ENCODE data around the gene DPYD.

DPYD gene

DNA sequence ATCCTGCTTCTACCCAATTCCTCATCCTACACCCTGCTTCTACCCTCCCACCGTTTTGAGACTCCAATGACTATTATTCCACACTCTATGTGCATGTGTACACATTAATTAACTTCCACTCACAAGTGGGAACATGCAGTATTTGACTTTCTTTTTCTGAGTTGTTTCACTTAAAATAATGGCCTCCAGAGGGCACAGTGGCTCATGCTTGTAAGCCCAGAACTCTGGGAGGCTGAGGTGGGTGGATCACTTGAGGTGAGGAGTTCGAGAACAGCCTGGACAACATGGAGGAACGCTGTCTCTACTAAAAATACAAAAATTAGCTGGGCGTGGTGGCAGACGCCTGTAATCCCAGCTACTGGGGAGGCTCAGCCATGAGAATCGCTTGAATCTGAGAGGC, 734.5 kb downstream of the DPYD start:
- DNase-seq: no peak

DNA sequence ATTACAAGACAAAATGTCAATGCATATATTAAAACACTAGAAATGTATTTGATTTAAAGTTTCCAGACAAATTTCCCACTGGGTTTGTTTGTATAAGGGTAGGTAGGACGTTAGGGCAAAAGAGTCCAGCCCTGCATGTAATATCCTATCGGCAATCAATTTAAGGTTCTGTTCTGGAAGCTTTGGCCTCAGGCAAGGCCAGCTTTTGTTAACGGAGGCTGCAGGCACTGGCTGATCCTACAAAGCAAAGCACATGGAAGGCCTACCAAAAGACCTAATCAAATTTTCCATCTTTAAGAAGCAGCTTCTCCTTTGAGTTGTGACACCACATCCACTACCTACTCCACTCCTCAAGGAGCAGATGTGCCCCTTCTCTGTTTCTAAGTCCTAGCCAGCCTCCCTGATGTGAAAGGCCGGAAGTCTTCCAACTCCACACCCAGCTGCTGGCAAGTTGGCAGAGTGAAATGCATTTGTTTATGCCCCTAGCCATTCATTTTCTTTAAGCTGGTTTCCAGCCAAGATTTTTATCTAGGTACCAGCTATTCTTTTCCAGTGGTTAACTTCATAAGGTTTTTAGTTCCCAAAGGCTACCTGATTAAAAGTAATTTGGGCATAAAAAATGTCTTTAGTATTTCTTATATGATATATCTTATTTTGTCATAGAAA, 746.7 kb downstream of the DPYD start:
- DNase-seq: no peak

DNA sequence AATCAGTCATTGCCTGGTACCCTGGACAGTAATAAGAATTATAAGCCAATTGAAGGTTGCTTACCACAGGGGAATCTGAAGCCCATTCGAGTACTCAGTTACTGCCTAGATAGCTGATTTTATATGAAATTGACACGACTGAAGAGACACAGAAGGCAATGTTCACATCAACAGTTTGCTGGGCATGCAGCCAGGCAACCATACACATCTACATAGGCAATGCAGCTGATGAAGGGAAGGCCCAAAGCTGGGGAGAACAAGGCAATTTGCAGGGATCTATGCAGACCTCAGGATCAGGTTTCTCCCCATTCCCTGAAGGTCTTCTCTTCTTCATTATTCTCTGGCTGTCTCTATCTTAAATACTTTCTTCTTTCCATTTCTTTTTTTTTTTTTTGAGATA, 750.5 kb downstream of the DPYD start:
- no peak for DNase-seq

DNA sequence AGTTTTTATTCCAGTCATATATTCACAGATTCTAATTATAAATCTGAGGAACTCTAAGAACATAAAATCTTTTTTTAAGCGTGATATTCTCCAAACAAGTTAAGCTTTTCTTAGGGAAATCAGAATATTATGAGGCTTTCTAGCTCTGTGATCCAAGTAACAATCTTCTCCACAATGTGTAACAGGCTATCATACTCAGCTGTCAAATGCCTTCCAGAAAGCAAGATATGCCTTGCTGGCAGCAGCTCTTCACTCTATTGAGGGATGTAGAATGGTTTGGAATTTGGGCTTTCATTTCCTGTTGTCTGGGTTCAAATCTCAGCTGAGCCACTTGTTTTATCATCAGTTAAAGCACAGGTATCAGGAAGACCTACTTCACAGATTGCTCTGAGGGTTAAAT, 752.8 kb downstream of the DPYD start:
- DNase-seq: no peak

DNA sequence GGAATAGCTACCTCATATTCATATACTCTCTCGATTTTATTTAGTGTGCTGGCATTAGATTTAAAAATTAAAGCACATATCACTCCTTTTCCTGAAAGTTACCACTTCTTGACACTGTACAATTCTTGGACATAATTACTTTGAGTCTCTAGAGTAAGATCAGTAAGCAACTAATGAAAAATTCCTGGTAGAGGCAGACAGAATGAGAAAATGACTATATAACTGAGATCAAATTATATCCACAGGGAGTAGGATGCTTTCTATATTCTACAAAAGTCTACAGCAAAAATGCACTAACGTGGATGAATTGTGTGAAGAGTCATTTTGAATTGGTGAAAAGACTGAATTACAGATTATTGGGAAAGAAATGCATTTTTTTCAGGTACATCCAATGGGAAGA, 753.6 kb downstream of the DPYD start:
- DNase-seq: no peak

DNA sequence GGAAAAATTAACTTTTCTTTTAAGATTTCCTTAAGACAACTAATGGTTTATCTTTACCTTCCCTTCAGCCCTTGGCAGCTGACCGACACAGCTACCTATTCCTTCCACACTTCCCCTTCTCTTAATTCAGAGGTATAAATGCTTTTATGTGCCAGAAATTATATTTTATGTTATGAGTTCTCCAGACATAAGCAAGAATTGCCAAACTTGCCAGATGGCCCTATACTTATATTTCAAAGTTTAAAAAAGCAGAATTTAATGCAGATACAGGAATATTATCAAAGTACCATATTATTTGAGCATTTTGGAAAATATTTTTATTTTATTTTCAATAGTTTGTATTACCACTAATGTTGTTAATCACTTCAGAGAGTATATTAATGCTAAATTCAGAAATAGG, 754.2 kb downstream of the DPYD start:
- DNase-seq: no peak

DNA sequence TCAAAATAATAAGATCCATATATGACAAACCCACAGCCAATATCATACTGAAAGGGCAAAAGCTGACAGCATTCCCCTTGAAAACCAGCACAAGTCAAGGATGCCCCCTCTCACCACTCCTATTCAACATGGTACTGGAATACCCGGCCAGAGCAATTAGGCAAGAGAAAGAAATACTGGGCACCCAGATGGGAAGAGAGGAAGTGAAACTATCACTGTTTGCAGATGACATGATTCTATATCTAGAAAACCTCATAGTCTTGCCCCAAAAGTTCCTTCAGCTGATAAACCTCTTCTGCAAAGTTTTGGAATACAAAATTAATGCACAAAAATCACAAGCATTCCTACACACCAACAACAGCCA, 756.6 kb downstream of the DPYD start:
- no peak for DNase-seq

DNA sequence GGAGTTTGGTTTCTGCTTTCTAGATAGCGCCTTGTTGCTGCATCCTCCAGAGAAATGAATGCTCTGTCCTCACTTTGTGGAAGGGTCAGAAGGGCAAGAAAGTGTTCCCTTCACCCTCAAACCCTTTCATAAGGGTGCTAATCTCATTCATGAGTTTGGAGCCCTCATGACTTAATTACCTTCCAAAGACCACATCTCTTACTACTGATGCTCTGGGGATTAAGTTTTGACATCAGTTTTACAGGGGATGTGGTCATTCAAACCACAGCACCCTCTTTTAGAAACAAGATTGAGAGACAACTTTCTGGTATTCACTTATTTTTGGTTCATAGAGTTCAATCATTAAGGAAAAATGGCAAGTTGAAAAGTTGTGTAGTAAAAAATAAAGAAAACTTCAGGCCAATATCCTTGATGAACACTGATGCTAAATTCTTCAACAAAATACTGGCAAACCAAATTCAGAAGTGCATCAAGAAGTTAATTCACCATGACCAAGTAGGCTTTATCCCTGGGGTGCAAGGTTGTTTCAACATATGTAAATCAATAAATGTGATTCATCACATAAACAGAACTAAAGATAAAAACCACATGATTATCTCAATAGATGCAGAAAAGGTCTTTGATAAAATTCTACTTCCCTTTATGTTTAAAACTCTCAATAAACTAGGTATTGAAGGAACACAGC, 757.1 kb downstream of the DPYD start:
- no peak for DNase-seq

DNA sequence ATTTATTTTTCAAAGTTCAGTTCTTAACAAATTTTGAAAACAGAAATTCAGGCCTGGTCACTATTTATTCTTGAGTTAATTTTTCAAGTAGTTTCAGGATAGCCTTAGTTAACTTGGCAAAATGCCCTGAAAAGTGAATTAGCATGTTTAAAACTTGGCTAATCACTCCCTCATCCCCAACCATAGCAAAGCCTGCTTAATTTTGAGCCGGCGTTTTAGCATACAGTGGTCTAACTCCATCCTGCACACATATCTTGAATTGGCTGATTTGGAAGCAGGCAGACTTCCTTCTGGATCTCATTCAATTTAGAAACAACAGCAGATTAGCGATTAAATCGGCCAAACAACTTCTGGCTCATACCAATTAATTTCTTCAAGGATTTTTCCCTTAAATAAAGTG, 760.0 kb downstream of the DPYD start:
- DNase-seq: no peak

DNA sequence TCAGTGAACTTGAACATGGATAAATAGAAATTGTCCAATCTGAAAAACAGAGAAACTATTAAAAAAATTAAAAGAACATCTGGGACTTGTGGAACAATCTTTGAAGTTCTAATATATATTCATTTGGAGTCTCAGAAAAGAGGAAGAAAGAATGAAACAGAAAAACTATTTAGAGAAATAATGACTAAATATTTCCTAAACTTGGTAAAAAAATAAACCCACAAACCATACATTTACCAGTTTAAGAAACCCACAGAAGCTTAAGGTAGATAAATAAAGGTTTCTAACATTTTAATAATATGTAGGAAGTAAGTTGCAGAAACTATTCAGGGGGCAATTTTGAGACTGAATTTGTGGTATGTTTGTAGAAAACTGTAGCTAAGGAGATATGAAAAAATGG, 761.5 kb downstream of the DPYD start:
- DNase-seq: no peak

DNA sequence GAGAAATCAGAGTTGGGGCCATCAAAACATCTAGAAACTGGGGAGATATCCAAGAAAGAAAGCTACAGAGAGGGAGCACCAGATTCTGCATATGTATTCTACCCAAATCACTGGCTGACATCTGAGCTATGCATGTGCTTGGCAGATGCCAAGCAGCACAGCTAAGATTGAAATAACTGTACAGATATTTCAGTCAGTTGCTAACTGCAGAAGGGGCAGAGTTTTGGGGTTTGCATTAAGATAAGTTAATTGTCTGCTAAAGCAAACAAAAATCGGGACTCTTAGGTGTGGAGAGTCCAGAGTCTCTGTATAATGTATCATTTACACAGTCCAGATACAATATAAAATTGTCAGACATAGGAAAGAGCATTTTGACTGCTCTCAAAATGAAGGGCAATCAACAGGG, 762.1 kb downstream of the DPYD start:
- DNase-seq: no peak

DNA sequence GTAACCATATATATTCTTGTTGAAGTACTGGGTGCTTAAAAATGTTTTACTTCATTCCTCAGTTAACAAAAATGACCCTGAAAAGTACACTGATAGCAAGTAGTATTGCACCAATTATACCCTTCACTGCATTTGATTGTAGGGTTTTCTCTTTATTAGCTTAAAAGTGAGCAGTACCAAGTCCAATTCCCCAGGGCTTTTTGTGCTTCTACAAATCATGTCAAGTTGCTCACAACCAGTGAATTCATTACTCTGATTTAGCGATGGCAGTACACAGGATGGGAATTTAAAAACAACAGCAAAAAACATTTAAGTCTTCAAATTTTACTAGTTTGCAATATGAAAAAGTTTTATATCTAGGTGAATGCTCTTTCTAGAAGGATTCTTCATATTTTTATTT, 762.8 kb downstream of the DPYD start:
- no peak for DNase-seq

DNA sequence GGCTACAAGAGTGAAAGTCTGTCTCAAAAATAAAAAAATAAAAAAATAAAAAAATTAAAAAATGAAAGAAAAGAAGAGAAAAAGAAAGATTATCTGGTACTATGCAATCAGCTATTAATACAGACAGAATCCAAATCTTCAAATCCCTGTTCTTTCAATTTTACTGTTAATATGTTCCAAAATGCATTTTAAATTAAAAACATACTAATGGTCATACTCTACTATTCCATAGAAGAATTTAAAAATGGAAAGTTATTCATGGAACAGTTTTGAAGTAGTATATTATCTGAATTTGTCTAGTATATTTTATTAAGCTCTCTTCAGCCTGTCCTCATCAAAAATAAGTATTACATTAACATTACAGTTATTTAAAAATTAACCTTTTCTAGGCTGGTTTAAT, 769.2 kb downstream of the DPYD start:
- no peak for DNase-seq

DNA sequence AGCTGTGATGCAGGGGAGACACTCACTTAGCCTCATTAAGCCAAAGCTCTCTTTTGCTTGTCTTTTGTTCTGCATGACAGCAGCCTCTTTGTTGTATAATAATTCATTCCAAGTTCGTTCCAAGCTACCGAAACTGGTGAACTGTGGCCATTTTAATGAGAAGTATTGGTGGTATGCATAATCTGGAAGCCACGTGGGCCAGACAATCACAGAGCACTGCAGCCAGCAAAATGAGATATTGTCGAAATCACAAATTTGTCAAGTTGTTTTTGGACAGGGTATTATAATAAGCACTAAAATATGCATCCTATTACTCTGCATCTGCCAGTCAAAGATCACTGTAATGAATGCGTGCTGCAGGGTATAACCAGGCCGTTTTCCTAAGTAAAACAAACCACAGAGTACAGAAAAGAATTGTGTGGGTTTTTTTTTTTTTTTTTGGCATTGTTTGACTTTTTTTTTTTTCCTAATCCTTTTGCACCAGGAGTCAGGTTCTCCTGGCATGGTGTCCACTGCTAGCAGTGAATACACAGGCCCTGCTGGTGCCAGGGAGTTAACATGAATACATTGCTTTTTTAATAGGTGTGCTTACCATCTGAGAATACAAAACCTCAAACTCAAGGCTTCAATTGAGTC, 775.4 kb downstream of the DPYD start:
- peak; percentile 65 to 90 for DNase-seq

DNA sequence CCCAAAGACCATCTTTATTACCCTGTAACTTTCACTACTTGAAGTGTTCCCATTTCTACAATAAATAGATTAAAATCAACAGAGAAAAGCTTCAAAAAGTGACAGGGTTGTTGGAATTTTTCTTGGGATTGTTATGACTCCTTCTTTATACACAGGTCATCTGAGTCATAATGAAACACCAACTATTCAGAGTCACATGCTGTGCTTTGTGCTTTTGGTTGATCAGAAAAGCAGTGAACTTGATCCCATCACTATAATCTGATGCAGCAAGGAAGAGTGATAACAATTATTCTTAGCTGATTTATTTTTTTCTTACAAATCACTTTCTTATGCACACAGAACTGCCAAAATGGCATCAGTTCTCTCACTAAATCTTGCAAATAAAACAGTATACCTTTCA, 776.3 kb downstream of the DPYD start:
- DNase-seq: no peak

DNA sequence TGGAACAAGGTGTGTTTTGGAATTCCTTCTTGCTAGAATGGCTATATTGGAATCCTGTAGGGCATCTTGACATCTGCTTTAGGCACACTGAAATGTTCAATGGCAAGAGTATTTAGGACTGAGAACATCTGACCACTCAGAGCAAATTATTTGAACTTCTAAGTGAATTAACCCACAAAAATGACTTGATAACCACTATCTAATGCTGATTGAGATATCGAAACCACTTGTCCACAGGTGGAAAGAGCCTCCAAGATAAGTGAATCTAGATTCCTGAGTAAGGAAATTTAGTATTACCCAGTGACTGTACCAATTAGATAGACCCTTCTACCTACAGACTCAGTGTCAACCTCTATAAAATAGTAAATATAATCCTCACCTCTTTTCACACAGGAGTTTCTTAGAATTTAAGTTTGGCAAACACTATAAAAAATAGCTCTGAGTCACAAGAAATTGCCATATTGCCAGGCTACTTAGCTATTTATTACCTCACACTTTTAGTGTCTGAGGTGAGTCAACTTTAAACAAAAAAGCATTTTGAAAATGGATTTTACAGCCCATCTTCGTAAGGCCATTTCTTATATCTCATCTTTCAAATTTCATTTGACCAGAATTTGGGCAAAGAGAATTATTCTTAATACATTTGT, 777.5 kb downstream of the DPYD start:
- DNase-seq: no peak

DNA sequence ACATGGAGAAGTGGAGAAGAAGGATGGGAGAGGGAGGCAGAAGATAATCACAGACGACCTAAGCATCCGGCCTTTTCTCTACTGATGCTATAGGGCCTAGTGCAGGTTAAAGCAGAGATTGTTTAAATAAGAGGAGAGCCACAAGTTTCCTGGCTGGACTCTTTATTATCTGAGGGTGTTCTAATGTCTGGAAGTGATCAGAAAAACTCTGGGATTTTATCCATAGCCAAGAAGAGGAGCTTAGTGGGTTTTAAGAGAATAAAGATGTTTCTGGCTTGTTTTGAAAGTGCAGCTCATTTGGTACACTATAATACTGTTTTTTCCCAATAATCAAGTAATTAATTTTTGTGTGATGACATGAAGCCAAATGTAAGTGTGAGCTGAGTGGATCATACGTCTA, 780.2 kb downstream of the DPYD start:
- no peak for DNase-seq

DNA sequence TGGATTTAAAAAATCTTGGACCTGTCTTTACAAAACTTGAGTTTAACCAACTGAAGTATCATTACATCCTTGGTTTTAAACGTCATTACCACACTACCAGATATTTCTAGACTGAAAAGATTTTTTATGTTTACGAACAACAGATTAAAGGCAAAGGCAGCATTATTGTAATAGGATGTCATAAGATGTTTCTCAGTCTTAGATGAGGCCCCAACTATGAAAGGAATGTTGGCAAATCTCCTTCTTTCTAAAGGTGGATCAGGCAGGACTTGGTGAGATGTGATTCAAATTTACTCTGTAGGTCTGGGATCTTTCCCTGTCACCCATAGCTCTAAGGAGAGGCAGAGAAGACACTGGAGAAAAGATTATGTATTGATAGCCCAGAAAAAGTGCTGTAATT, 781.3 kb downstream of the DPYD start:
- no peak for DNase-seq

DNA sequence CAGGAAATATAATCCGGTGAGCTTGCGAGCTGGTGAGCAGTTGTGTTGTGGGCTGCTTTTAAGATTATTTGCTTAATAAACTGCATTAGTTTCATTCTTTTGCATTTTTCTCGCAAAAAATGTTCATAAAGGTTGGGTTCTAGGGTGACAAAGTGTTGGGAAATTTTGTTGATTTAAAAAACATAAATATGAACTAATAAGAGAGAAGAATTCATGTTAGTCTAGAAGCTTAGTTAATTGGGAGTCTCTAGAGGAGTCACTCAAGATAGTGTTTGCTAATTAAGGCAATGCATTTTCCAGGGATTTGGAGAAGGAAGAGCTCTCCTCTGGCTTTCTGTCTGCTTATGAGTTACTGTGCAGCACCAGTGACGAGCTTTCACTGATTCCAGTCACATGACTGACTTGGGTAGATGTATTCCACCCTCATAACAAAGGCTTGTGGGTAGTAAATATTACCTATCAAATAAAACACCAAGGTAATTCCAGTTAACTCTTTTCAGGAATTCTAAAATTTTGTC, 782.3 kb downstream of the DPYD start:
- DNase-seq: no peak

DNA sequence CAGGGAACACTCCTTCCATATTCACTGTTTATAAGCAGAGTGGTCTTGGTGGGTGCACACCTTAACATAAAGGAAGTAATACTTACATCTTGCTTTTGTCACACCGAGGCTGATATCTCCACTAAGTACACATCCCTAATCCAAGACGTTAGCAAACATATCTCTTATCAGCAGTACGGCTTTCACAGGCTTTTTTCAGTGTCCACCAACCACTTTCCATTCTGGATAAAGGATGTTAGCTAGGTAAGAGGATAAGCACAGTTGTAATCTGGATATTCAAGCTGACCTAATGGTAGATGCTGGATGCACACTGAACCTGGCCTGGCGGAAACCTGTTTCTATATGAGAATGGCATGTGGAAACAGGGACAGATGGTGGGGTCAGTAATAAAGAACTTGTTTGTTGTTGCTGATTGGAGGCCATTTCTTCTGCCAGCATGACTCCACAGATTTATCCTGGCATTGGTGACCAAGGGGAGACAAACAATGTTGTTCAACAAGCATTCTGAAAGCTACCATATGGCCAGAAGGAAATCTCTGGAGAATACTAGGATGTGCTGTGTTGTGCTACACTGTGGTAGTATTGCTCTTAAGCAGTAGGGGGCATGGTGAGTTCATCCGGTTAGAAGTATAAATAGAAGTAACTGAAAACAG, 782.8 kb downstream of the DPYD start:
- peak; percentile 36 to 79 for DNase-seq

DNA sequence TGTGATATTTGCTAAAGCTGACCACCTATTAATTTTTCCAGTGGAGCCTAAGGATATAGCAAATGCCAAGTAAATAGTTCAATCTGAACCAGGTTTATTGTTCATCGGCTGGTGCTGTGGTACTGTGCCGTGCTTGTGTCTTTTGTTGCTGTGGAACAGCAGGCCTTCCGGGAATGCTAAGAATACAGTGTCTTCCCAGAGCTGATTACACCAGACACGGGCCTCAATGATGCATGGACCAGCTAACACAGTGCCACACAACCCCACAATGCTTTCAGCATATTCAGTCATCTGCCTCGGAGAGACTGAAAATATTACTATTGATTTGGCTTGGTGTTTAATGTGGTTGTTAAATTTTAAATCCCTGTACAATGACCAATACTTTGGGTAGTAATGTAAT, 783.8 kb downstream of the DPYD start:
- DNase-seq: peak in 1 of 2 donors; percentile 14

DNA sequence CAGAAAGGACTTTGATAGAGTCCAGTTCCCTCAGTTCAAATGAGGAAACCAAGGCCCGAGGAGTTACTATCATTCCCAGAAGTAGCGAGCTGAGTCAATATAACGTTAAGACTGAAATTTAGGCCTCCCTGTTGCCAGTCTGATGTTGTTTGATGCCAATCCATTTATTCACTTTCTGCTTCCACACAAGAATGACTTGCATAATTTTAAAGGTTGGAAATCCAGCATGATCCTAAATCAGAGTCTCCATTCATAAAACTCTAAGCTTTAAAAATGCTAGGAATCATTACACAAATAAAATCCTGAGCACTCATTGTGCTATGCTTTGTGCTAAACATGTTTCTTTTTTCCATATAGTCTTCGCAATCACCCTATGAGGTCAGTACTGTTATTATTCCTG, 784.9 kb downstream of the DPYD start:
- no peak for DNase-seq

DNA sequence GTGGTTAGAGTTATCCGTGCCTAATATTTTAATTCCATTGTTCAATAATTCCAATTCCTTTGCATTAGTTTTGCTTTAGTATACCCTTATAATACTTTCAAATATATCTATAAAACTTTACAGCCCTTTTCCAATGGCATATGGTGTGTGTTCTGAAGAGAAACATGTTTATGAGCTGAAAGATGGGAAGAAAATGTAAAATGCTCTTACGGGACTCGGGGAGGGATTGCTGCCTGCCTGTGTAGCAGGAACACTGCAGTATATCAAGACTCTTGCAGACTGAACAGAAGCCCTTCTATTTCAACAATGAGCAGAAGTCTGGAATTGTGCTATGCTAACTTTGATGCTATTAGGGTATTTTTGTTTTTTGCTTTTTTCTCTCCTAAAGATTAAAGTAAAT, 792.4 kb downstream of the DPYD start:
- no peak for DNase-seq

All from hippocampal formation (tissue), 2 donors.